GM21737 (cell line): ENCODE results near the gene GTPBP6.

Experiments used
- ATAC-seq: cut with Tn5 transposase; IDR thresholded peaks from one replicate; pipeline ENCODE4 v1.9.1; 2021; ENCODE audit warnings: mild to moderate bottlenecking, moderate library complexity; ENCODE audit not compliant: unreplicated experiment

GTPBP6 gene, protein sequence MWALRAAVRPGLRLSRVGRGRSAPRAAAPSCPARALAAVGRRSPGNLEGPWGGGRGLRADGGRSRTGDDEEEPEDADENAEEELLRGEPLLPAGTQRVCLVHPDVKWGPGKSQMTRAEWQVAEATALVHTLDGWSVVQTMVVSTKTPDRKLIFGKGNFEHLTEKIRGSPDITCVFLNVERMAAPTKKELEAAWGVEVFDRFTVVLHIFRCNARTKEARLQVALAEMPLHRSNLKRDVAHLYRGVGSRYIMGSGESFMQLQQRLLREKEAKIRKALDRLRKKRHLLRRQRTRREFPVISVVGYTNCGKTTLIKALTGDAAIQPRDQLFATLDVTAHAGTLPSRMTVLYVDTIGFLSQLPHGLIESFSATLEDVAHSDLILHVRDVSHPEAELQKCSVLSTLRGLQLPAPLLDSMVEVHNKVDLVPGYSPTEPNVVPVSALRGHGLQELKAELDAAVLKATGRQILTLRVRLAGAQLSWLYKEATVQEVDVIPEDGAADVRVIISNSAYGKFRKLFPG

GRCh38 chrX:318739-319578 lies at the start of gene GTPBP6:
Gene GTPBP6, minus strand, starts transcription at chrX:318796. Its CDS starts 9 bp downstream, at chrX:318787.
- peak; percentile 73 for ATAC-seq

DNA sequence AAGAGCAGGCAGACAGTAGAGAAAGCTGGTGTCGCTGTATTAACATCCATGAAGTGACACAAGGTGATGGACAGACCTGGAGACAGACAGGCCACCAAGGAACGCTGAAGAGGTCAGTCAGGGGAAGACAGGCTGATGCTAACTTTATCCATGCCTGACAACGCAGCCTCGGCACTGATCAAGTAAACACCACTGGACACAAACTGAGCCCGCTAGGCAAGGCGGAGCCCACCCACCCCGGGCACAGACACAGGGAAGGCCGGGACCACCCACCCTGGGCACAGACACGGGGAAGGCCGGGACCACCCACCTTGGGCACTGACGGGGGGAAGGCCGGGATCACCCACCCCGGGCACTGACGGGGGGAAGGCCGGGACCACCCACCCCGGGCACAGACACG lies 49.3 kb upstream of the GTPBP6 start:
- no peak for ATAC-seq

GRCh38 chrX:367349-367748 lies 48.8 kb upstream of the GTPBP6 start:
- ATAC-seq, result no peak

DNA sequence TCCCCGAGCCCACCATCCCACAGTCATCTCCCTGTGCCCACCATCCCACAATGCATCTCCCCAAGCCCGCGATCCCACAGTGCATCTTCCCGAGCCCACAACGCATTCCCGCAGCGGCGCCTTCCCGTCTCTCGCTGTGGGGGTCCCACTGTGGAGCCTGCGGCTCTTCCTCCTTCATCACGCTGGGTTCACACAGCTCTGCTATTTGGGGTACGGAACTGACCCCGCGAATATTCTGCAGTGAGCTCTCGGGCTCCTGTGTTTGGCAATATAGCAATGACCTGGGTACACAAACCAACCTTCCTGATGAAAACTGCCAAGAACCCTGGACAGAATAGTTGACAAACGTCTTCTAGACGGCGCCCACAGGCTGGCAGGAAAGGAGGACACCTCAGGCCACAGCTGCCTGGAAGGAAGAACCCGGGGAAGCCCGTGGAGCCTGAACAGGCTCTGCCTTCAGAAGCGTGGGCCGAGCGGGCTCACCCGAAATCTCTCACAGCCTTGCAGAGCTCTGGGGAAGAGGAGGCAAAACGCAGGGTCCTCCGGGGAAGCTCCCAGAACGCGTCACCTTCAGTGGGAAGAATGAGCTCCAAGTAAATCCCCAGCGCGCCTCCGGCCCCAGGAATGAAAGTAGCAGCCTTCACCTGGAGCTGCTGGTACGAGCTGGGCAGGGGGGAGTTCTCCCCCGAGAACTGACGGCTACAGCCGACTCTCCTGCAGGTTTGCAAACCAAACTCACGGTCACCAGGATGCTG lies 45.2 kb upstream of the GTPBP6 start:
- ATAC-seq, result no peak

GRCh38 chrX:362937-363620 lies 44.5 kb upstream of the GTPBP6 start:
- no peak for ATAC-seq

DNA sequence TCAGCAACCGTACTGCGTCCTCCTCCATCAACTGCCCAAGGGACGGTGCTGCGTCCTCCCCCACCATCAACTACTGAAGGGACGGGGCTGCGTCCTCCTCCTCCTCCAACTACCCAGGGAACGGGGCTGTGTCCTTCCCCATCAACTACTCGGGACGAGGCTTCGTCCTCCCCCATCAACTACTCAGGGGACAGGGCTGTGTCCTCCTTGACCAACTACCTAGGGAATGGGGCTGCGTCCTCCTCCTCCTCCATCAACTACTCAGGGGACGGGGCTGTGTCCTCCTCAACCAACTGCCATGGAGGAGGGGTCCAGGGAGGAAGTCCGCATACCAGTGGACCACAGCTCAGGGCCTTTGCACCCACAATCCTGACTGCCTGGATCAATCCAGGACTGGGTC lies 43.8 kb upstream of the GTPBP6 start:
- ATAC-seq, result no peak

- no peak for ATAC-seq
Measured at GRCh38 chrX:361231-362145, 42.9 kb upstream of the GTPBP6 start.

DNA sequence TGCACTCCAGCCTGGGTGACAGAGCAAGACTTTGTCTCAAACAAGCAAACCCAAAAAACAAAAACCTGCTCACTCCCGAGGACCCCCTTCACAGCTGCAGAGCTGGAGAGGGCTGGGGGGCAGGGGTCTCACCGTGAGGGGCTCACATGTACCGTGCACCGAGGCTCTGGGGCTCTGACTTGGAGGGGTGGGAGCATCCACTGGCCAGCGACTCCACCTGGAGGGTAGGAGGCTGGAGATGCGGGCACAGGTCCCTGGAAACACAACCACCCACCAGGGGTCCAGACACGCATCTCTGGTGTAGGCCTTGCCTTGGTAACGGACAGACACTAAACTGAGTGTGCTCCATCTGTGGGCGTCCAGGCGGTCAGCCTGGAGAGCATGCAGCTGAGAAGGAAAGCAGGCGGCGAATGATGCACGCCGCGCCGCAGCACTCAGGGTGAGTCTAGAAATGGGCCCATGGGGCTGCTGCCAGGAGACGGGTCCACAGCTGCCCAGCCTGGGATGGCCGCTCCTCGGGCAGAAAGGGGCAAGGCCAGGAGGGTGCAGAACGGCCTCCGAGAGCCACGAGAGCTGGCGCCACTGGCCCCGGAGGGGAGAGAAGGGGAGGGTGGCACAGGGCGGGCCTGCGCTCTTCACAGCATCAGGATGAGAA lies 42.0 kb upstream of the GTPBP6 start:
- ATAC-seq, result no peak

DNA sequence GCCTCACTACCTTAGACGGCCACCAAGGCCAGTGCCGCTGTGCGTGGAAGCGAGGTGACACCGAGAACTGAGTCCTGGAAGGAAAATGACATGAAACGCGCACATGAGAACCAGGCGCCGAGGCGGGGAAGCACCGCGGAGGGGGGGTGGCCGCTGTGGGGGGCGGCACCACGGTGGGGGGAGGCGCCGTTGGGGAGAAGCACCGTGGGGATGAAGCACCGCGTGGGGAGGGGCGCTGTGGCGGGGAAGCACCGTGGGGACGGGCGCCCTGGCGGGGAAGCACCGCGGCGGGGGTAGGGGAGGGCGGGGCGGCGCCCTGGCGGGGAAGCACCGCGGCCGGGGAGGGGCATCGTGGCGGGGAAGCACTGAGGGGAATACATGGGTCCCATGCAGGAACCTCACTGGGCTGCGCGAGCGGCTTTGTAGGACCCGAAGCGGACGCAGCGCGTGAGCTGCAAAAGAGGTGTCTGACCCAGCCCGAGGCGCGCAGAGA lies 40.1 kb upstream of the GTPBP6 start:
- ATAC-seq, result no peak

GRCh38 chrX:357693-358471 lies 39.3 kb upstream of the GTPBP6 start:
- no peak for ATAC-seq

DNA sequence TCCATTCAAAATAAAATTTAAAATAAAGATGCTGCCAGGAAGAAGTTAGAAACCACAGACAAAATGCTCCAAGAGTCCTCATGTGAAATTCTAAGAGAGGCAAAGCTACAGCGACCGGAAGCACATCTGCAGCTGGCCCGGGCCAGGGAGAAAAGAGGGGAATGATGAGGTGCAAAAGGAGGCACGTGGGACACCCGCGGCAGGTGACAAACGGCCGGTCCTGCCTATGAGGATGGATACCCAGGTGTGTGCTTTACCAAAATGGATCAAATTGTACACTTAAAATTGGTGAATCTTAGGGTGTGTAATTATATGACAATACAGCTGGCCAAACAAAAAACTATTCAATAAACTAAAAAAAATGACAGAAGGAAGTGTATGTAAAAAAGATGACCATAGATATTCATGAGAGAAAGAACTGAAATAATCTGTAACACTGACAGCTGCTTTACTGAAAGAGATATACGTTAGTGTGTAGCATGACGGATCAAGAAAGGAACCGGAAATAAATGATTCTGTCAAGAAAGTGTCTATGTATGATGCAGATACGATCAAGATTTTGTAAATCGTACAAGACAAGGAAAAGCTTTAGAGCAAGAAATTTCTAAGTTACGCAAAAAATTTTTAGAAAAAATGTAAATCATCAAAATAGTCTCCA lies 38.6 kb upstream of the GTPBP6 start:
- ATAC-seq, result no peak

GRCh38 chrX:356385-357034 lies 37.9 kb upstream of the GTPBP6 start:
- ATAC-seq, result no peak

GRCh38 chrX:355329-356050 lies 36.9 kb upstream of the GTPBP6 start:
- no peak for ATAC-seq

GRCh38 chrX:353566-354535 lies 35.3 kb upstream of the GTPBP6 start:
- ATAC-seq, result no peak
